Neural cell (in vitro differentiated cells): Measurements from ENCODE around the gene CCDC9. TPM values are rescaled to one million over a fixed set of nuclear protein-coding genes. Genes with fewer than 3 reads are reported as not detected.
A peak's percentile ranks its signal among the peaks of the same experiment; 100 is the strongest.

ENCODE experiments used
- H2AFZ ChIP-seq: fragments of 200-600, 300-800 bp; sonication (generic), shearing (Covaris generic); 2 replicates; pipeline ENCODE4 v1.6.0; 2014; ENCODE audit warnings: low read depth, mild to moderate bottlenecking, antibody characterized with exemption, low read length, moderate library complexity
- H3F3A ChIP-seq: fragments of 200-600 bp; shearing (Covaris generic); 2 replicates; pipeline ENCODE4 v1.6.1; 2016; ENCODE audit warnings: mild to moderate bottlenecking, moderate library complexity, mixed read lengths, antibody characterized with exemption, low read length; ENCODE audit not compliant: insufficient read depth, poor library complexity, severe bottlenecking
- H3K27ac ChIP-seq: fragments of 200-600, 300-800 bp; sonication (generic), shearing (Covaris generic); 2 replicates; pipeline ENCODE4 v1.5.1; 2014; ENCODE audit warnings: mild to moderate bottlenecking, low read length, moderate library complexity
- H3K27me3 ChIP-seq: fragments of 300-800, 200-600 bp; sonication (generic), shearing (Covaris generic); 2 replicates; pipeline ENCODE4 v1.6.0; 2014; ENCODE audit warnings: mild to moderate bottlenecking, low read depth, low read length, moderate library complexity; ENCODE audit not compliant: insufficient read depth
- H3K36me3 ChIP-seq: fragments of 300-800, 200-600 bp; sonication (generic), shearing (Covaris generic); 2 replicates; pipeline ENCODE4 v1.5.1; 2014; ENCODE audit warnings: mild to moderate bottlenecking, antibody characterized with exemption, low read length, moderate library complexity; ENCODE audit not compliant: insufficient read depth
- H3K4me2 ChIP-seq: fragments of 300-800, 200-600 bp; sonication (generic), shearing (Covaris generic); 2 replicates; pipeline ENCODE4 v1.6.0; 2014; ENCODE audit warnings: mild to moderate bottlenecking, low read length
- H3K4me3 ChIP-seq: fragments of 300-800, 200-600 bp; sonication (generic), shearing (Covaris generic); 2 replicates; pipeline ENCODE4 v1.5.1; 2014; ENCODE audit warnings: mild to moderate bottlenecking, low read length, moderate library complexity
- H3K79me2 ChIP-seq: fragments of 200-600 bp; shearing (Covaris generic); replicated peaks from 2 replicates; pipeline ENCODE4 v1.6.0; 2014; ENCODE audit warnings: mild to moderate bottlenecking, low read length, moderate library complexity; ENCODE audit not compliant: insufficient read depth
- H3K9ac ChIP-seq: fragments of 300-800, 200-600 bp; sonication (generic), shearing (Covaris generic); 2 replicates; pipeline ENCODE4 v1.6.1; 2016; ENCODE audit warnings: mild to moderate bottlenecking, low read length, mixed read lengths
- H3K9me2 ChIP-seq: fragments of 200-600 bp; shearing (Covaris generic); 2 replicates; pipeline ENCODE4 v1.6.1; 2016; ENCODE audit warnings: mild to moderate bottlenecking, low read length, mixed read lengths; ENCODE audit not compliant: insufficient read depth
- H3K9me3 ChIP-seq: fragments of 200-600, 300-800 bp; sonication (generic), shearing (Covaris generic); 2 replicates; pipeline ENCODE4 v1.6.1; 2016; ENCODE audit warnings: mild to moderate bottlenecking, mixed run types, low read length, moderate library complexity, mixed read lengths
- H4K20me1 ChIP-seq: fragments of 200-600 bp; shearing (Covaris generic); 2 replicates; pipeline ENCODE4 v1.6.1; 2016; ENCODE audit warnings: mild to moderate bottlenecking, mixed run types; ENCODE audit not compliant: insufficient read depth
- CTCF ChIP-seq: fragments of 450-650 bp; IDR thresholded peaks from 2 replicates; pipeline ENCODE4 v1.5.1; 2014; ENCODE audit warnings: antibody characterized with exemption, mild to moderate bottlenecking, moderate library complexity; ENCODE audit not compliant: poor library complexity, severe bottlenecking
- EP300 ChIP-seq: fragments of 450-650 bp; conservative IDR thresholded peaks from 2 replicates; pipeline ENCODE4 v1.6.1; 2014; ENCODE audit warnings: antibody characterized with exemption, mild to moderate bottlenecking, moderate library complexity; ENCODE audit not compliant: poor library complexity, severe bottlenecking
- EZH2 ChIP-seq: fragments of 200-600, 300-800 bp; shearing (Covaris generic), sonication (generic); IDR thresholded peaks from 2 replicates; pipeline ENCODE4 v1.6.1; 2014; ENCODE audit warnings: antibody characterized with exemption, low read length, borderline replicate concordance, mild to moderate bottlenecking; ENCODE audit not compliant: insufficient read depth, poor library complexity, severe bottlenecking
- MXI1 ChIP-seq: fragments of 450-650 bp; conservative IDR thresholded peaks from 2 replicates; pipeline ENCODE4 v1.6.1; 2014; ENCODE audit warnings: antibody characterized with exemption, mild to moderate bottlenecking; ENCODE audit not compliant: poor library complexity, severe bottlenecking
- POLR2AphosphoS5 ChIP-seq: IDR thresholded peaks from 2 replicates; pipeline ENCODE4 v1.6.1; 2012
- RAD21 ChIP-seq: fragments of 450-650 bp; conservative IDR thresholded peaks from 2 replicates; pipeline ENCODE4 v1.6.1; 2014; ENCODE audit warnings: antibody characterized with exemption, mild to moderate bottlenecking, moderate library complexity
- REST ChIP-seq: IDR thresholded peaks from 2 replicates; pipeline ENCODE4 v1.6.1; 2012; ENCODE audit warnings: borderline replicate concordance
- SMC3 ChIP-seq: fragments of 450-650 bp; conservative IDR thresholded peaks from 2 replicates; pipeline ENCODE4 v1.6.1; 2014; ENCODE audit warnings: antibody characterized with exemption, mild to moderate bottlenecking, moderate library complexity; ENCODE audit not compliant: poor library complexity
- TAF1 ChIP-seq: IDR thresholded peaks from 2 replicates; pipeline ENCODE4 v1.6.1; 2012; ENCODE audit warnings: low read depth
- polyA plus RNA-seq: library from polyadenylated mRNA; depleted of rRNA; stranded (reverse); fragments of >200 nt; gene quantifications from 2 replicates; pipeline ENCODE4 v1.2.3, GENCODE V29; 2014

The CCDC9 gene
- polyA plus RNA-seq, 1 donor from 2014 or later: 2.1 TPM

GRCh38 chr19:47303966-47304365 is 47.6 kb downstream of the CCDC9 start:
- Histone ChIP-seq H3K9me3 (no peaks in the 10 kb centered on the region), H4K20me1 (no peaks in the 10 kb centered on the region), H3K9ac (no peak overlapping the region), H3K79me2 (no peaks in the 10 kb centered on the region), H3K36me3 (no peaks in the 10 kb centered on the region), H3F3A (no peaks in the 10 kb centered on the region), H3K4me2 (no peak overlapping the region), H3K4me3 (no peak overlapping the region), H3K9me2 (no peaks in the 10 kb centered on the region), H3K27ac (no peak overlapping the region), H2AFZ (no peak overlapping the region), H3K27me3 (no peaks in the 10 kb centered on the region)
- TF ChIP-seq MXI1 (no peak), REST (no peak), POLR2AphosphoS5 (no peak), CTCF (no peak), RAD21 (no peak), EP300 (no peak), EZH2 (no peak), SMC3 (no peak), TAF1 (no peak)

GRCh38 chr19:47305309-47305751 is 49.0 kb downstream of the CCDC9 start:
- Histone ChIP-seq H3K27me3 (no peaks in the 10 kb centered on the region), H3K79me2 (no peaks in the 10 kb centered on the region), H2AFZ (no peak overlapping the region), H3K4me2 (no peak overlapping the region), H3K4me3 (no peak overlapping the region), H3F3A (no peaks in the 10 kb centered on the region), H3K9me3 (no peaks in the 10 kb centered on the region), H3K36me3 (no peaks in the 10 kb centered on the region), H3K9ac (no peak overlapping the region), H3K9me2 (no peaks in the 10 kb centered on the region), H3K27ac (no peak overlapping the region), H4K20me1 (no peaks in the 10 kb centered on the region)
- TF ChIP-seq POLR2AphosphoS5 (no peak), CTCF (peak; percentile 61), RAD21 (no peak), MXI1 (no peak)
